ENCODE results near the gene MYO9B.

DNA sequence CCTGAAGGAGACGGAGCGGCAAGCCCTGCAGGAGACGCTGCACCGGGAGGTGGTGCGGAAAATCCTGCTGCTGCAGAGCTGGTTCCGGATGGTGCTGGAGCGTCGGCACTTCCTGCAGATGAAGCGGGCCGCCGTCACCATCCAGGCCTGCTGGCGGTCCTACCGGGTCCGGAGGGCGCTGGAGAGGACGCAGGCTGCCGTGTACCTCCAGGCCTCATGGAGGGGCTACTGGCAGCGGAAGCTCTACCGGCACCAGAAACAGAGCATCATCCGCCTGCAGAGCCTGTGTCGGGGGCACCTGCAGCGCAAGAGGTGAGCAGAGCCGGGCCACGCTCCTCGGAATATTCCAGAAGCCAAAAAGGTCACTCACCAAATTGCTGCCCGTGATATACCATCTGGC, 117.2 kb downstream of the MYO9B start:
- TF ChIP-seq, protein P1, sequence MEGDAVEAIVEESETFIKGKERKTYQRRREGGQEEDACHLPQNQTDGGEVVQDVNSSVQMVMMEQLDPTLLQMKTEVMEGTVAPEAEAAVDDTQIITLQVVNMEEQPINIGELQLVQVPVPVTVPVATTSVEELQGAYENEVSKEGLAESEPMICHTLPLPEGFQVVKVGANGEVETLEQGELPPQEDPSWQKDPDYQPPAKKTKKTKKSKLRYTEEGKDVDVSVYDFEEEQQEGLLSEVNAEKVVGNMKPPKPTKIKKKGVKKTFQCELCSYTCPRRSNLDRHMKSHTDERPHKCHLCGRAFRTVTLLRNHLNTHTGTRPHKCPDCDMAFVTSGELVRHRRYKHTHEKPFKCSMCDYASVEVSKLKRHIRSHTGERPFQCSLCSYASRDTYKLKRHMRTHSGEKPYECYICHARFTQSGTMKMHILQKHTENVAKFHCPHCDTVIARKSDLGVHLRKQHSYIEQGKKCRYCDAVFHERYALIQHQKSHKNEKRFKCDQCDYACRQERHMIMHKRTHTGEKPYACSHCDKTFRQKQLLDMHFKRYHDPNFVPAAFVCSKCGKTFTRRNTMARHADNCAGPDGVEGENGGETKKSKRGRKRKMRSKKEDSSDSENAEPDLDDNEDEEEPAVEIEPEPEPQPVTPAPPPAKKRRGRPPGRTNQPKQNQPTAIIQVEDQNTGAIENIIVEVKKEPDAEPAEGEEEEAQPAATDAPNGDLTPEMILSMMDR (conservative IDR thresholded peaks at IDR 0.05 in 1 of 2, IDR thresholded peaks at IDR 0.05 in 1 of 2; ENCODE audit: extremely low read depth in 1 of 2, insufficient read depth in 1 of 2, low read depth in 1 of 2, low read length in 2 of 2) = no peak
- TF ChIP-seq EZH2 (IDR thresholded peaks at IDR 0.05; ENCODE audit: borderline replicate concordance, low read length) = no peak

All from mammary epithelial cell (primary cell).